ENCODE data around the gene ANKRD23. TPM values are rescaled to one million over a fixed set of nuclear protein-coding genes. Genes with fewer than 3 reads are reported as not detected.
"Not testable (repeated sequence)": the region's sequence is repeated elsewhere in the genome, so short reads cannot be mapped to it uniquely, and the experiment has no call there.

The ANKRD23 gene
- 10 to 100 TPM in 1 of 4 donors, 1 to 10 TPM in 3; 6.1 to 22.3 (median 7.2) TPM for total RNA-seq

- no peaks in the 10 kb centered on the region for H3K9me3 ChIP-seq
- peaks cover 38% of the 10 kb centered on the region for H3K36me3 ChIP-seq
- 91% methylated on average over 11 of the region's 14 CpGs for WGBS
- DNase-seq (ENCODE audit: low spot score in 2 of 2) = no peak
- TF ChIP-seq POLR2A (IDR thresholded peaks at IDR 0.05) = no peak
- TF ChIP-seq, protein P1, sequence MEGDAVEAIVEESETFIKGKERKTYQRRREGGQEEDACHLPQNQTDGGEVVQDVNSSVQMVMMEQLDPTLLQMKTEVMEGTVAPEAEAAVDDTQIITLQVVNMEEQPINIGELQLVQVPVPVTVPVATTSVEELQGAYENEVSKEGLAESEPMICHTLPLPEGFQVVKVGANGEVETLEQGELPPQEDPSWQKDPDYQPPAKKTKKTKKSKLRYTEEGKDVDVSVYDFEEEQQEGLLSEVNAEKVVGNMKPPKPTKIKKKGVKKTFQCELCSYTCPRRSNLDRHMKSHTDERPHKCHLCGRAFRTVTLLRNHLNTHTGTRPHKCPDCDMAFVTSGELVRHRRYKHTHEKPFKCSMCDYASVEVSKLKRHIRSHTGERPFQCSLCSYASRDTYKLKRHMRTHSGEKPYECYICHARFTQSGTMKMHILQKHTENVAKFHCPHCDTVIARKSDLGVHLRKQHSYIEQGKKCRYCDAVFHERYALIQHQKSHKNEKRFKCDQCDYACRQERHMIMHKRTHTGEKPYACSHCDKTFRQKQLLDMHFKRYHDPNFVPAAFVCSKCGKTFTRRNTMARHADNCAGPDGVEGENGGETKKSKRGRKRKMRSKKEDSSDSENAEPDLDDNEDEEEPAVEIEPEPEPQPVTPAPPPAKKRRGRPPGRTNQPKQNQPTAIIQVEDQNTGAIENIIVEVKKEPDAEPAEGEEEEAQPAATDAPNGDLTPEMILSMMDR (IDR thresholded peaks at IDR 0.05) = no peak
- no peak for TF ChIP-seq EP300 (IDR thresholded peaks at IDR 0.05)
- no peak for TF ChIP-seq POLR2AphosphoS5 (IDR thresholded peaks at IDR 0.05)
- peaks cover 10% of the 10 kb centered on the region for H3K4me1 ChIP-seq
- no peaks in the 10 kb centered on the region for H3K27me3 ChIP-seq
- no peak within 1 kb of the TSS for H3K27ac ChIP-seq
- no peak within 1 kb of the TSS for H3K4me3 ChIP-seq
These were observed at the start of gene ANKRD23 for GRCh38 chr2:96843538-96844268. ANKRD23 (minus strand) TSS chr2:96844021; CDS start chr2:96843992, 29 bp downstream.

- H3K27ac ChIP-seq = no peak overlapping the region
- no peak for DNase-seq (ENCODE audit: low spot score in 2 of 2)
- H3K4me1 ChIP-seq = peaks cover 92% of the 10 kb centered on the region
- H3K9me3 ChIP-seq = no peaks in the 10 kb centered on the region
- H3K4me3 ChIP-seq = no peak overlapping the region
- TF ChIP-seq POLR2A (IDR thresholded peaks at IDR 0.05) (no peak), POLR2AphosphoS5 (IDR thresholded peaks at IDR 0.05) (no peak), EP300 (IDR thresholded peaks at IDR 0.05) (no peak)
- TF ChIP-seq, protein P1 (IDR thresholded peaks at IDR 0.05) = no peak
- no peaks in the 10 kb centered on the region for H3K27me3 ChIP-seq
- WGBS = 61% methylated on average over 10 of the region's 11 CpGs
- no peaks in the 10 kb centered on the region for H3K36me3 ChIP-seq
These were observed 47.9 kb upstream of the ANKRD23 start for GRCh38 chr2:96891591-96892333.

GRCh38 chr2:96890726-96891385 is 47.0 kb upstream of the ANKRD23 start:
- TF ChIP-seq POLR2AphosphoS5 (IDR thresholded peaks at IDR 0.05) = no peak
- TF ChIP-seq POLR2A (IDR thresholded peaks at IDR 0.05) = no peak
- no peak overlapping the region for H3K4me3 ChIP-seq
- DNase-seq (ENCODE audit: low spot score in 2 of 2) = no peak
- H3K36me3 ChIP-seq = no peaks in the 10 kb centered on the region
- whole genome bisulfite sequencing = 71% methylated on average over 6 of the region's 6 CpGs
- H3K27ac ChIP-seq = no peak overlapping the region
- peaks cover 90% of the 10 kb centered on the region for H3K4me1 ChIP-seq
- H3K27me3 ChIP-seq = no peaks in the 10 kb centered on the region
- no peaks in the 10 kb centered on the region for H3K9me3 ChIP-seq

GRCh38 chr2:96890252-96890651 is 46.4 kb upstream of the ANKRD23 start:
- peaks cover 86% of the 10 kb centered on the region for H3K4me1 ChIP-seq
- DNase-seq (ENCODE audit: low spot score in 2 of 2) = no peak
- no peaks in the 10 kb centered on the region for H3K36me3 ChIP-seq
- H3K9me3 ChIP-seq = no peaks in the 10 kb centered on the region
- H3K4me3 ChIP-seq = no peak overlapping the region
- 71% methylated on average over 7 of the region's 7 CpGs for WGBS
- TF ChIP-seq POLR2AphosphoS5 (IDR thresholded peaks at IDR 0.05) (no peak), EP300 (IDR thresholded peaks at IDR 0.05) (no peak), POLR2A (IDR thresholded peaks at IDR 0.05) (no peak)
- TF ChIP-seq, protein P1 (IDR thresholded peaks at IDR 0.05) = no peak
- H3K27ac ChIP-seq = no peak overlapping the region
- no peaks in the 10 kb centered on the region for H3K27me3 ChIP-seq

DNA sequence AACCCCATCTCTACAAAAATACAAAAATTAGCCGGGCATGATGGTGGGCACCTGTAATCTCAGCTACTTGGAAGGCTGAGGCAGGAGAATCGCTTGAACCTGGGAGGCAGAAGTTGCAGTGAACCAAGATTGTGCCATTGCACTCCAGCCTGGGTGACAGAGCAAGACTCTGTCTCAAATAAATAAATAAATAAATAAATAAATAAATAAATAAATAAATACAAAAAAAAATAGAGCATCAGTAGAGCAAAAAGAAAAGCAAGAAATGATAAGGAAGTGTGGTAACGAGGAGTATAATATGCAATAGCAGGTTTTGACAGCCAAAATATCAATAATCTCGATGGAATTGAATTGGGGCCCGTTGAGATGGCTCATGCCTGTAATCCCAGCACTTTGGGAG is 45.7 kb upstream of the ANKRD23 start:
- not testable (repeated sequence) for H3K27ac ChIP-seq

More for the DNA sequence above, 45.7 kb upstream of the ANKRD23 start:
- not testable (repeated sequence) for H3K36me3 ChIP-seq; DNase-seq (ENCODE audit: low spot score in 2 of 2); H3K27me3 ChIP-seq; H3K9me3 ChIP-seq; H3K4me3 ChIP-seq
- H3K4me1 ChIP-seq = peaks cover 89% of the 10 kb centered on the region
- WGBS = 94% methylated on average over 5 of the region's 5 CpGs
